GM19035 (cell line): ENCODE data around the gene NTF3.

Experiments used
- ATAC-seq: cut with Tn5 transposase; IDR thresholded peaks from one replicate; pipeline ENCODE4 v1.9.1; 2021; ENCODE audit not compliant: unreplicated experiment

The NTF3 gene

DNA sequence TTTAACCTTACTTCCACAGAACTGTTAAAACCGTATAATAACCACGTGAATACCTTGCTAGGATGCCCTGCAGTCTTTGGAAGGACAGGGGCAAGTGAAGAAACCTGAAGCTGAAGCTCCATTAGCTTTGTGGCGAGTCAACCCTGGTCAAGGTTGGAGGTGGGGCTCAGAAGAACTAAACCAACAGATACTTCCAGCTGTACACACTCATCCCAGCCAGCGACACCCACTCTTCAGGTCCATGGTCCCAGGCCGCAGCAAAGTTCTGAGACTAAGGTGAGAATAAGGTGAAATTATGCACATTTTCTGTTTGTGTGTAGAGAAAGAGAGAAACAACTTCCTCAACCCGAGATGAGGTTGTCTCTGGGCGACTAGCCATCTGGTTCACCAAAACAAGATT lies 77.6 kb downstream of the NTF3 start:
- ATAC-seq = no peak

DNA sequence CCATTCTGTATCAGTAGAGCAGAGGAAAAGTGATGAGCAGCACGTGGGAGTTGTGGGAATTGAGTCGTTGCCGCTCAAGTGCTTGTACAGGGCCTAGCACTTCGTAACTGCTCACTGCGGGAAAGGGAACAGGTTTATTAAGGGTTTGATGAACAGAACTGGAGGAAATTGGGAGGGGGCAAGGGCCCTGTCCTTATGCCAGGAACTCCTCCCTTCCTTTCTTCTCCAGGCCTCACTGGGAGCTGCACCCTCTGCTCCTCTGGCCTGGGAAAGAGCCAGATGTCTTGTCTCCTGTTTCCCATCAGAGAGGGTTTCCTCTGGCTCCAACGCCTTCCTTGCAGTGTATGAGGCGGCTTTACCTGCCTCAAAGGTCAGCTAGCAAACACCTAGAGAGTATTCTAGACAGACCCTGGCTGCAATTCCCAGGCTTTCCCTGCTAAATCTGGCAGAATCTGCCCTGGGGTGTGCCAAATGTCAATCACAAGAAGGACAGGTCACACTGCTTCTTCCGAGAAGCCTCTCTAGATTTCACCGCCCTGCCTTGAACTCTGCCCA lies 78.4 kb downstream of the NTF3 start:
- no peak for ATAC-seq

DNA sequence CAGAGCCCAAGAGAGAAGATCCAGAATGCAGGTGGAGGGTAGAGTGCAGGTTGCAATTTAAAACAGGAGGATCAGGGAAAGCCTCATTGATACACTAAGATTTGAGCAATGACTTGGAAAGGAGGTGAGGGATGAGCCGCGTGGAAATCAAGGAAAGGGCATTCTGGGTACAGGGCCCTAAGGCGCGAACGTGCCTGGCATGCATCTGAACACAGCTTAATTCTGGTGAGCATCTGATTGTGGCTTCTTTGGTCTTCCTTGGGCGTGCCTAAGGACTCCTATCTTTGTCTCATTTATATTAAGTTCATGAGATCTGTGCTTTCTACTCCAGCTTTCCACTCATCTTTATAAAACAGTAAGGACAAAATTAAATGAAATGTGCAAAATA lies 79.3 kb downstream of the NTF3 start:
- ATAC-seq = no peak

DNA sequence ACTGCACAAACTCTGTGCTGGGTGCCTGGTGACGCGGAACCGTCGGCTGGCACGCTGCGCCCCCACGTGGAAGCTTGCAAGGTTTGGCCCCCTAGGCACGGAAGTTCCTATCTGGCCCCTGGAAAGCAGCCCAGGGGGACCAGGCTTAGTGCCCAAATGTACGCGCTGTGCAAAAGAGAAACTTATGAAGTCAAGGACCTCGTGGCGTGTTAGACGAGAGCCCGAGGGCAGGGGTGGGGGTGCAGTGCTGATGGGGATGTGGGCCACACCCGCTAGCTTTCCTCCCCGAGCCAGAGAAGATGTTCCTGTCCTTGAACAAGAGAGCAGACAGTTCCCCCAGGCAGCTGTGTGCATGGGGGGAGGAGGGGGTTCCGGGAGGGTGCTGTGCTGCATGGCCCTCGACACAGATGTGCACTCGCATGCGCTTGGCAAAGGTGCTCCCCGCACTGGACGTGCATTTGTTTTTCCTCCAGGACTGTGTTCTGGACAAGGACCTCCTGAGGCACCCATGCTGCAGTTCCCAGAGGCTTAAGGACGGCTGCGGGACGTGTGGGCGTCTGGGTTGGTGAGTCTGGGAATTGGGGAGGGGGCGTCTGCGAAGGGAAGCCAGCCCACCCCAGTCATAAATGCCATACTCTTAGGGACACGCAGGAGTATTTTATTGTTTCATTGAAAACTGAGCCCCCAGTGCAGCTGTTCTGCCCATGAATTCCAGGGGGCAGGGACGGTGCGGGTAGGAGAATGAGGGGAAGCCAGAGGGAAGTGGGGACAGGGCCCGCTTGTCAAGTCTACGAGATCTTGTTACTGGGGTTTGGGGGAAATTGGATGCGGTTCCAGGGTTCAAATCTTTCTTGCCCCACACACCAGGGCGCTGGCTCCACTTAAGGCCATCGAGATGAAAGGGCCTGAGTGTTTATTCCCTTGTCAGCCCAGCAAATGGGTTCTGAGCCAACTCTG lies 80.0 kb downstream of the NTF3 start:
- no peak for ATAC-seq

DNA sequence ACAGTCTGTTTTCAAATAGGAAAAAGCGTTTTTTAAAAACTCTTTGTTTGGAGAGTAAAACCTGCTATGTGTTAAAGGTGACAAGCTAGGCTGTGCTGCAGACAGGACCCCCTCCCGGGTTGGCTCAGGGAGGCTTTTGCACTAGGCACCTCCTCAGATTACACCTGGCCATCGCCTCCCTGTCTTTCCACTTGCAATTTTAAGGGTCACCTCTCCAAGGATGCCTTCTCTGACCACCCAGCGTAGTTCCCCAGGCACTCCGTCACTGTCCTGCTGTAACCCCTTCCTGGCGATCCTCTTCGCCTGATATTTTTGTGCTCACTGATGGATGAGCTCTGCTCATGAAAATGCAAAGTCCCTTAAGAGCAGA lies 80.7 kb downstream of the NTF3 start:
- ATAC-seq = no peak

DNA sequence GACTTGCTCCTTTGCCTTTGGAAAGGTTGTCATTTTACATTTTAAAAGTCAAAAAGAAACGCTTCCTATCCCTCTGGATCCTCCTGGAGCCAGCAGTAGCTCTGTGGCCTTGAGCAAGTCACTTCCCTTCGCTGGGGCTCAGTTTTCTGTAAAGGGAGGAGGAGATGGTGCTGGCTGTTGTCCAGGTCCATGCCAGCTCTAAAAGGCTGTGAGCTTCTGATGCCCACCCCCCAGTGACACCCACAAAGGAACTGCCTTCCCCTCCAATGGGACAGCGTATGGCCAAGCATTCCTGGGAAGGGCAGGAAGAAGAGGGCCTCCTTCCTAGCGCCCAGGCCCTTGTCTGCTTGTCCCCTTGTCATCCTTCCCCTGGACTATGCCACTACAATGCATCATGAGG lies 81.5 kb downstream of the NTF3 start:
- no peak for ATAC-seq

DNA sequence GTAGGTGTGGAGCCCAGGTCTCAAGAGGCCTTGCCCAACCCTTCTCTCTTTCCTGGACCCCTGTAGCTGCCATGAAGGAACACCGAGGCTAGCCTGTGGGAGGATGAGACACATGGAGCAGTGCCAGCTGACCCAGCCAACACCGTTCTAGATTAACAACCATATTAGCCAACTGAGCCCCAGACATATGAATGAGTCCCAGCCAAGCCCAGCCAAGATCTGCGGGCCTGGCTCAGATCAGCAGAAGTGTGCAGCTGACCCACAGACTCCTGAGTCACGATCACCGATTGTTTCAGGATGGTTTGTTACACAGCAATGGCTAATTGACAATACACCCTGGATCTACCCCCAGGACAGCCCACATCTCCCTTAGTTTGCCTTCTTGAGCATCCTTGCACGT lies 82.1 kb downstream of the NTF3 start:
- ATAC-seq = no peak

DNA sequence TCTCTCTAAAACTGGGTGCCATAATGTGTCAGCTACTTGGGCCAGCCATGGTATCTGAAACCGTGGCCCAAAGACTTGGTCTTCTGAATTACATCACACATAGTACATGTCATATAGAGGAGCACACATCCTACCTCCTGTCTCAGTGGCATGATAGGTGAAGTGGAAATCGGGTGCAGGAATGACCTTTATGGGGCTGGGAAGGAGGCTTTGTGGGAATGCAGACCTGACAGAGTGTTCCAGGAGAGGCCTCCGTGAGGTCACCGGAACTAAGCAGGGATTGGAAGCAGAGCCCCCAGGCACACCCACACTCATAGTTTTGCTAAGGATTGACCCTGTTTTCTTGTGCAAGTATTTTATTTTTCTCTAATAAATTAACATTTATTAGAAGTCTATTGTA lies 82.6 kb downstream of the NTF3 start:
- no peak for ATAC-seq

DNA sequence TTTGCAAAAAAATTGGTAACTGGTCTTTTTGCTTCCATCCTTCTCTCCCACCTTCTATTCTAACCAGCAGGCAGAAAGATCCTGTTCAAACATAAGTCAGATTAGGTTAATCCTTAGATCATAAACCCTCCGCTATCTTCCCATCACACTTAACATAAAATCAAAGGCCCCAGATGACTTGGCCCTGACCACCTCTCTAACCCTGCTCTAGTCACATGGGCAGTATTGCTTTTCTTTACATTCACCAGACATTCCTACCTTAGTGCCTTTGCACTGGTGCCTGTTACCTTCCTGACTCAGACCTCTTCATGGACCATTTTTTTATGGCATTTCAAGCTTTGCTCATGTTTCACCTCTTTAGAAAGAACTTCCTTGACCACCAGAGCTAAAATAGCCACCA lies 83.5 kb downstream of the NTF3 start:
- no peak for ATAC-seq

DNA sequence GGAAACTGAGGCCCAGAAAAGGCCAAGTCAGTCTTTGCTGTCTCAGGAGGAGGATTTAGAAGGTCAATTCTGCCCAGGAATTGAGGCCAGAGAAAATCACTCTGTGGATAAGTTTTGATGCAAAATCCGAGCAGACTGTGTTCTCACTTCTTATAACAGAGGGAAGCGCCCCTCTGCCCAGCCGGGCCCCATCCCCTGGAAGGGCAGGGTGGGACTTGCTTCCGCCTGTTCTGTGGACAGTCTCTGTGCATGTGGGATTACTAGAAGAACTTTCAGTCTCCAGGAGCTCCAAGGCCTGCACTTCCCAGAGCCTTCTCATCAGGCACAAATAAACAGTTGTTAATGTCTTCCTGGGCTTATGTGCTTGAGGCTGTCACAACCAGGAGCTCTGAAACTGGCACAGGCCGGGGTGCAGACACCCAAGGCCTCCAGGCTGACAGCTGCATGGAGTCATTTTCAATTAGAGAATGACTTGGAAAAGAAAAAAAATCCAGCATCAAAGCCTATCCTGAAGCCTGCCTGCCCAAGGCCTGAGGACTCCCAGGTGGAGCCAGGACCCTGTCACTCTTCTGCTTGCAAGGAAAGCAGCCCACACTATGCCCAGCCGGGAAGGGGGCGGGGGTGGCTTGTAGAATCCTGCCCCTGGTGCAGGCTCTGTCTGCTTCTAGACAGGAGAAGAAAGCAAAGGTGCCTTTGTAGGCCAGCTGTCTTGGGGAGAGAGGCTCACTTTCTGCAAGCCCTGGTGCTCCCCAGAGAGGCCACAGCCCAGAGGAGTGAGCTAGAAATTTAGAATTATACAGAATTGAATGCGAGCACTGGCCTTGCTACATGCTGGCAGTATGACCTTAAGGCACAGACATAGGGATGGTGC lies 84.7 kb downstream of the NTF3 start:
- no peak for ATAC-seq

DNA sequence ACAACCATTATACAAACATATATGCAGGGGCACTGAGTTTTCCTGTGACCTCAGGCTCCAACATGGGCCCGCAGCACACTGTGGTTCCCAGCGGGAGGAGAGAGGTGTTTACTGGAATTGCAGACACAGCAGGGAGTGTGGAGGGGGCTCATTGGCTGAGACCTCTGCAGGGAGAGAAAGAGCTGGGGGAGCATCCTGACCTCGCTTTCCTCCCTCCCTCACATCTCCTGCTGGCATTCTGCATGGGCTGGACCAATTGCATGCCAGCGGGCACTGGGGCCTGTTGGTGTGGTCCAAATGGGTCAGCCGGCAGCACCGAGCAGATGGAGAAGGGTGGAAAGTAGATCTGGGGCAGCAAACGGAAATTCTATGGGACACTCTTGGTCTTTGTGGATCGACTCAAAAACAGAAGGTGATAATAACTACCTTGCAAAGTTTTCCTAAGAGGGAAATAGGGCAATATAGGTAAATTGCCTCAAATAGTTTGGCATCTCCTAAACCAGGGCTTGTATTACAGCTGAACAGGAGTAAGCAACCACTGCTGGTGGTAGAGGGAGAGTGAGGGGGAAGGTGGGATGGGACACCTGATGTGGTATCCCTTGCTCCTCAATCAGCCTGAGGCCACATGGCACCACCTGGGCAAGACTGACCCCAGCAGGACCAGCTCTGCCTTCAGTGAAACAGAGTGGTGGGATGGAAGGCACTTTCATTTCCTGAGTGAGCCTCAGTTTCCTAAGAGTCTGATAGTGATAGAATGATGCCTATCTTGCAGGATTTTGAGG lies 86.9 kb downstream of the NTF3 start:
- no peak for ATAC-seq

DNA sequence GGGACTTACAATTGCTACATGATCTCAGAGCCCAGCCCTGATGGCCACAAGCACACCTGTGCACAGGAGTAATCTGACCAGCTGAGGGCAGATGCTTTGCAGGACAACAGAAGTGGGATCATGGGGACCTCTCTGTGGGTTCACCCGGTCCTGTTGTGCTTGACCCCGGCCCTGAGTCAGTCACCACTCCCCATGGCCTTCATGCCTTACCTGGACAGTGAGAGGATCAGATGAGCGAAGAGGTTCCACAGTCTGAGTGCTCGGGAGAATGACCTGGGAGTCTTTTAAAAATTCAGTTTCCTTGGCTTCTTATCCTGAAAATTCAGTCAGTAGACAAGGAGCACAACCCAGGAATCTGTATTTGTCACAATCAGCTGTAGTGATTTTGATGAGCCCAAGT lies 88.1 kb downstream of the NTF3 start:
- ATAC-seq = no peak

DNA sequence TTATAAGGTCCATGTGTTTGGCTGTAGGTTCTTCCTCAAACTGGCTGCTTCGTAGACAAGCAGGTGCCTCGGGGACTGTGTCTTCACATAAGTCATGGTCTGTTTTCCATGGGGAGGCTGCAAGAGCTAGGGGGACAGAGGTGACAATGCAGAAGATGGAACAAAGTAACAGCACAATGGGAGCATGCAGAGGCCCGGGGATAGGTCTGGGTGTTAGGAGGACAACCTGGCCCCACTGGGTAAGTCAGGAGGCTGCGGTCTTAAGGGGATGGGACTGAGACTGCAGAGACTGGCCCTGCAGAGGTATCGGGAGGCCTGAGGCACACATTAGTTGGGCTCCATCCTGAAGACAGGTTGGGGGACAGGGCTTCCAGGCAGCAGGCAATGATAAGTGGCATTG lies 88.9 kb downstream of the NTF3 start:
- ATAC-seq = no peak

DNA sequence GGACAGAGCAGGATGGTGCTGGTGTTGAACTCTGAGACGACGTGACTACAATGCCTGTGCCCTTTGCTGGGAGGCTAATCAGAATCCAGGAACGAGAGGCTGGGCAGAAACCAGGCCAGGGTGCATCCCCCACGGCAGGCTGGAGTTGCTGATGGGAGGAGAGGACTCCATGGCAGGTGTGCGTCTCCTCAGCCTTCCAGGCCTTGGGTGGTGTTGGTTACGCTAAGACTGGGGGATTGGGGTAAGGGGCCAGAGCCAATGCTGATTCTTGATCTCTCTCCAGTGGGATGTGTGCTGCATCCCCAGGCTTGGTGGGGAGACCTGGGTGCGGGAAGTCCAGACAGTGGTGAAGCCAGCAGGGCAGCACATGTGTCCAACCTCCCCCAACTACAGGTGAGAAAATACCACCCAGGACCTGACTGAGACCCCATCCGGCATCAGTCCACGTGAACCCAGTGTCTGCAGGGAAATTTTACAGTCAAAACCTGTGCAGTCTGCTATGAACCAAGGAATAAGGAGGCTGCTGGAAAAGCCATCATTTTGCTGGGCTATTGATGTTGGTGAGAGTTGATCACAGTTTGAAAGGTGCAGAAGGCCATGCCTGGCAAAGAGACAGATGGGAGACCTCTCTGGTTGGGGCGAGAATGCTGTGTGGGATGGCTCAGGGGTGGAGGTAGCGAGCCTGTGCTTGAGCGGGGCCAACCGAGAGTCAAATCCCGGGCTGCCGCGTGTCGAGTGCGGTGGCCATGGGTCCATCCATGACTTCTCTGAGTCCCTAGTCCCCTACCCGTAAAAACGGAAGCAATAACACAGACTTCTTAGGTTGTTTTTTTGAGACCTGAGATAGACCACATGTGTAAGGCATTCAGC lies 89.8 kb downstream of the NTF3 start:
- ATAC-seq = no peak

DNA sequence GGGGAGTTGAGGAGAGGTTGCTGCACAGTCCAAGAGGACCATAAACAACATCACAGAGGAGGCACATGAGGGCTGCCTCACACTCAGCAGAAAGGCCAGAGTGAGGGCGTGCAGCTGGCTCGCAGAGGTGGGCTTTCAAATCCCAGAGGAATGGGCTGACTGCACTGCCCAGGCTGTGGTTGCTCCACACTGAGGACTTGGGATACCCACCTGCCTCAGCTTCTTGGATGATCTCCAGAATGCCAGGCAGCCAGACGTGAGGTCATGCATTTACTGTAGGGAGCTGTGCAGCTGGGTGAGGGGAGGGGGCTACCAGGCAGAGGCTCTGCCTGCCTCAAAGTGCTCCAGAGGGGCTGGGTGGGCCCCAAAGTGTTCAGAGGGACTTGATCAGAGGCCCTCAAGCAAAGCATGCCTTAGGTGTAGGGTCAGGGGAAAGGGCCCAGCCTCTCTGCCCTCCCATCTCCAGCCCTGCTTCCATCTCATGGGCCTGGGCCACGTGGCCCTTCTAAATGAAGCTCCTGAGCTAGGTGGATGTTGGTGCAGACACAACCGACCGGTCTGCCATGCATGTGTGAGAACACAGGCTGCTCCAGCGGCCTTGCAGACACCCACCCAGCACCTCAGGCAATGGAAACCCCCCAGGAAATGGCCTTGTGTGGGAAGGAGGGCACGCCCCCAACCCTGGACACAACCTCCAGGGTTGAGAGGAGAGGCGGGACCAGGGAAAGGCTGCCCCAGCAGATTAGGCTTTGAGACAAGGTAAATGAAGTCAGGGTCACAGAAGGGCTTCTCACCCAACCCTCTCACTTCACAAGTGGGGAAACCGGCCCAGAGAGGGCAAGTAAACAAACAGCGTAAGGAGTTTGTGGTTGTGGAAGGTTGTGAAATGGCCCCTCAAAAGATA lies 90.8 kb downstream of the NTF3 start:
- no peak for ATAC-seq

DNA sequence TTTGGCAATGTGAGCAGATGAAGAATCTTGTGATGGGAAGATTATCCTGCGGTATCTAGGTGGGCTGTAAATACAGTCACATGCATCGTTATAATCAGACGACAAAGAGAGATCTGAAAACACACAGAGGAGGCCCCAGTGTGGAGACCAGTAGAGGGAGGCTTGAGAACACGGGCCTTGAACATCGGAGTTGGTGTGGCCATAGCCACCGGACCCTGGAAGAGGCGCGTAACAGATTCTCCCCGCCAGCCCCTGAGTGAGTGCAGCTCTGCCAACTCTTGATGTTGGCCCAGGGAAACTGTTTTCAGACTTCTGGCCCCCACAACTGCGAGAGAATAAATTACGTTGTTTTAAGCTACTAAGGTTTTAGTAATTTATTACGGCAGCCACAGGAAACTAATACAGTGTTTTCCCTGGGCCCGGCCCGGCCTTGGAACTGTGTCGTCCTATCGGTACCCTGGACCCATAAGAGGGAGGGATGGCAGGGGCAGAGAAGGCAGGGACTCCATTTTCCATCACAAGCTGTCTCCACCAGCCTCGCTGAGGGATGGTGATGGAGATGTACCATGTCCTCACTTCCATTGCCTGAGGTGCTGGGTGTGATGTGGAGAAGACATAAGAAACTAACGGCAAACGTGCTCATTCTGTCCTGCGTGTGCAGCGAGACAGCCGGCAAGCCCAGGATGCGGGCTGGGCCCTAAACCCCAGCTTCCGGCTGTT lies 91.6 kb downstream of the NTF3 start:
- no peak for ATAC-seq

DNA sequence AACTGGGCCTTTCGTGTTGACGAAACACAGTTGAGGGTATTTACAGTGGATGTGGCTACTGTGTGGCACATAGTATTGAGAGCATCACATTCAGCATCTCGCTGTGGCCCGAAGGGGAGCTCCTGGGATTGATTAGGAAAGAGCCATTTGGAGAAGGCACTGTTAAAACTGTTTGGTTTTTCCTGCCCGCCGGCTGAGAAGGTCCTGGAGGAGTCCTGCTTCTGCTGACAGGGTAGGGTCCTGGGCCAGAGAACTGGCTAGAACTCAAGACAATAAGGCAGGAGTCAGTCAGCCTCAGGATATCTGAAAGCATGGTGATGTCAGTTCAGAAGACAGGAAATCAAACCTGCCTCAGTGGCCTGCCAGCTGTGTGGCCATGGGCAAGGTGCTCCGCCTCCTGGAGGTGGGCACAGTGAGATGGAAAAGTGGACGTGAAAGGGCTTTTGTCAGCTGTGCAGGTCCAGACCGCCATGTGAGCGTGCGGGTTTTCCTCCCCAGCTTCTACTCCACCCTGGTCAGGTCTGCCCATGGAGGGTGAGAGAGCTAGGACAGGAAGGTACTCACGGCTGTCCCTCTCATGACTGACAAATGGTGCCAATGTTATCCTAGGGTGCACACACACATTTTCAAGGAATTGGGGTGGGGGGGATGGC lies 92.3 kb downstream of the NTF3 start:
- no peak for ATAC-seq
